ENCODE data around the gene CSMD2.
"Not testable (repeated sequence)": the region's sequence is repeated elsewhere in the genome, so short reads cannot be mapped to it uniquely, and the experiment has no call there.

CSMD2 gene

DNA sequence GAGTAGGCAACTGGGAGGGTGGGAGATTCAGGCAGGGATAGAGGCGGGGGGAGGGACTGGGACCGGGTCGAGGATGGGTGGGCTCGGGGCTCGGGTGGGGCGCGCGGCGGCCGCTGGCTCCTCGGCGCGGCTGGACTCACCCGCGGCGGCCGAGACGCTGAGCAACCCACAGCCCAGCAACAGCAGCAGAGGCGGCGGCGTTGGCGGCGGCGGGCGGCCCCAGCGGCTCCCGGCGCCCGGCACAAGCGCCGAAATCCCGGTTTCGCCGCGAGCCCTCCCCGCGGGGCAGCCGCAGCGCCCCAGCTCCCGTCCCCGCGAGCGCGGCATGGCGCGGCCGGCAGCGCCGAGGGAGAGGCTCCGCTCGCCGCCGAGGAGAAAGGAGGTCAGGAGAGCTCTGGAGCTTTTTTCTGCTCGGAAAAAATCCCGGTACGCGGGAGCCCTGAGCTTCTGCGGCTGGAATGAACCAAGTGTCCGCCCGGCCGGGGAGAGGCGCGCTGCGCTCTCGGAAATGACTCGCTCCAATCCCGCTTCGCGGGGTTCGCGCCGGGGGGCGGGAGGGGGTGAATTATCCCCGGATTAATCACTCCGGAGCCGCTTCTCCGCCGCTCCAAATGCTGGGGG is at the start of gene CSMD2:
CSMD2 (minus strand) TSS at position 460 of the 621 bp plus-strand sequence; CDS start at position 327, 133 bp downstream.
- peak; percentile 6 for DNase-seq

DNA sequence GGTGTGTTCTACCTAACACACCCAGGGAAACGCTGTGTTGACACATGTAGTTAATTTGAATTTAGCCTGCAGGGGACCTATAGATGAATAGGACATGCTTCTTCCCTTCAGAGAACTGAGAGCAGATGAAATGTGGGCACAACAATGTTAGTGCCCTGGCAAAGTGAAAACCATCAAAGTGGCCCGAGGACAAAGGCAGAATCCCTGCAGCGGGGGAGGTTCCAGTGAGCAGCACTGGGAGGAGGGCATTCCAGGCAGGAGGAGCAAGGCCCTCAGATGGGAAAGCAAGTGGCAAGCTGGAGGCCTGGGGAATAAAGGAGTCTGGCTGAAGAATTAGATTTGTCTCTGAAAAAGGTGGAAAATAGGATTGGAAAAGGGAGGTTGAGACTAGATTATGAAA is 48.9 kb upstream of the CSMD2 start:
- DNase-seq = no peak

DNA sequence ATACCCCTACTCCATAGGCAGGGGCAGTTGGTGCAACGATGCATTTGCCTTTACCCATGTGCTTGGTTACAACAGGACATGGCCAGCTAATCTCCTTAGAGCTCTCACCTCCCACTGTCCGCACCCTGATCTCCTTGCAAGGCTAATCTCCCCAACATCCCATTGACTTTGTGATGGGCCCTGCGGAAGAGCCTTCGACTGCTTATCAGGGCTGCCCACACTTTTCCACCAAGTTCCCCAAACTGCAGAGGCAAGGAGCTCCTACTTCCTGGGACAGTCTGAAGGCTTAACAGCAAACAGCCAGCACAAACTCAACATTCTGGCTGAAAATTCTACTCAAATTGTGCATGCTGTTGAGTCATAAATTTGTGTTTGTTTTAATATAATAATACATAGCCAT is 47.6 kb upstream of the CSMD2 start:
- DNase-seq = no peak

DNA sequence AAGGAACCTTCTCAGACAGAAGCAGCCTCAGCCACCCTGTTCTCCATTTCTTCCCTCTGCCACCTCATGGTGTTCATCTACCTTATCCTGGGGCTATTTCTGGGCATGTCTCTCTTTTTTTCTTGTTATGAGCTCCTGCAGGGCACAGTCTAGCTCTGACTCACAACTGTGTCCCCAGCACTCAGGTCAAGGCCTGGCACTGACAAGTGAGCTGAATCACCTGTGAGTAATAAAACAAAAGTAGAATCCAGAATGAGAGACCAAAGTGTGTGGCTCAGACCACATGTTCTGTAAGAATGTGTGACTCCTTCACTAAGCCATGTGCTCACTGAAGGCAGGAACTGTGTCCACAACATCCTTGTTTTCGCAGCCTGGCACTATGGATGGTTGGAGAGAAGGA is 34.9 kb upstream of the CSMD2 start:
- DNase-seq = no peak

DNA sequence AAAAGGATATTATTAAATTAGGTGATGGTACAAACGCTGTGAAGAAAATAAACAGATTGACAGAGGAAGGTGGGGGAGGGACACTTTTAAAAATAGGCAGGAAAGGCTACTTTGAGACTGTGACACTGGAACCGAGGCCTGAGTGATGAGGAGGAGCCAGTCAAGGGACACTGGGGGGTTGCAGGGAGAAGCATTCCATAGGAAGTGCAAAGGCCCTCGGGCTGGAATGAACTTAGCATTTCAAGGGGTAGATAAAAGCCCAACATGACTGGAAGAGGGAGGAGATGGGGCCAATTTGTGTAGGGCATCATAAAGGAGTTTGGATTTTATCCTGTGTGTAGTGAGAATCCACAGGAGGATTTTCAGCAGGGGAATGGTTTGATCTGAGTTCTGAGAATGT is 27.6 kb upstream of the CSMD2 start:
- DNase-seq = no peak

DNA sequence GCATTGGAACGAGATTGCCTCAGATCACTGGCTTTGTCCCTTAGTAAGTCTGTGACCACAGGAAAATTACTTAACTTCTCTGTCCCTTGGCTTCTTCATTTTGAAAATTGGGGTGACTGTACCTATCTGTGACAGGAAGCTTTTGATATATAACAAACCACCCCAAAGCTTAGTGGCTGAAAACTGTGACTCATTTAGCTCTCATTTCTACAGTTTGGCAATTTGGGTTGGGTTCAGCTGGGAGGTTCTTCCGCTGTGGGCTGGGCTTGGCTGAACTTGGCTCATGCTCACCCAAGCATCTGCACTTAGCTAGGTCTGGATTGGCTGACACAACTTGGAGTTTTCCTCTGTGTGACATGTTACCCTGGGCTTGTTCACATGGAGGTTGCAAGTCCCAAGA is 25.7 kb upstream of the CSMD2 start:
- DNase-seq = no peak

DNA sequence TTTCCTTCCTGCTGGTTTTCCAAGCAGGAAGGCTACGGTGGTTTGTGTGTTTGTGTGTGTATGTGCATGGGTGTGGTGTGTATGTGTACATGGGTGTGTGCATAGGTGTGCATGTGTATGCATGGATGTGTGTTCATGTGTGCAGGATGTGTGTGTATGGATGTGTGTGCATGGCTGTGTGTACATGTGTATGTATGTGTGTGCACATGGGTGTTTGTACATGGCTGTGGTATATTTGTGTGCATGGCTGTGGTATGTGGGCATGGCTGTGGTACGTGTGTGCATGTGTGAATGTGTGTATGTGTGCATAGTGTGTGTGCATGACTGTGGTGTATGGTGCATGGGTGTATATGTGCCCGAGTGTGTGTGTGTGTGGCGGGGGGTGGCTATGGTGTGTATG is 24.0 kb upstream of the CSMD2 start:
- no peak for DNase-seq

DNA sequence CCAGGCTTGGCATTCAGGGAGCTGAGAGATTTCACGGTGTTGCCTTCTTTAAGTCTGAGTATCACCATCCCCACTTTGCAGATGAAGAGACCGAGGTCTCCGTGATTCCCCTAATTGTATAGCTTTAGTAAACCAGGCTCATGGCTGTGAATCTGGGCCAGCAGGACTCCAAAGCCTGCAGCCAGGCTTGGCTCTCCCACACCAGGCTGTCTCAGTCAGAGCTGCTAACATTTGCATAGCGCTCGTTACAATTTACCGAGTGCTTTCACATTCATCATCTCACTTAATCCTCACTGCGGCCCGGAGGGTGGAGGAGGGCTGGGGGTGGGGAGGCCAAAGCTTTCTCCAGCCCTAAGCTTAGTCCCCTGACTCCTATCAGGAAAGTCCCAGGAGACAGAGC is 23.4 kb upstream of the CSMD2 start:
- no peak for DNase-seq

DNA sequence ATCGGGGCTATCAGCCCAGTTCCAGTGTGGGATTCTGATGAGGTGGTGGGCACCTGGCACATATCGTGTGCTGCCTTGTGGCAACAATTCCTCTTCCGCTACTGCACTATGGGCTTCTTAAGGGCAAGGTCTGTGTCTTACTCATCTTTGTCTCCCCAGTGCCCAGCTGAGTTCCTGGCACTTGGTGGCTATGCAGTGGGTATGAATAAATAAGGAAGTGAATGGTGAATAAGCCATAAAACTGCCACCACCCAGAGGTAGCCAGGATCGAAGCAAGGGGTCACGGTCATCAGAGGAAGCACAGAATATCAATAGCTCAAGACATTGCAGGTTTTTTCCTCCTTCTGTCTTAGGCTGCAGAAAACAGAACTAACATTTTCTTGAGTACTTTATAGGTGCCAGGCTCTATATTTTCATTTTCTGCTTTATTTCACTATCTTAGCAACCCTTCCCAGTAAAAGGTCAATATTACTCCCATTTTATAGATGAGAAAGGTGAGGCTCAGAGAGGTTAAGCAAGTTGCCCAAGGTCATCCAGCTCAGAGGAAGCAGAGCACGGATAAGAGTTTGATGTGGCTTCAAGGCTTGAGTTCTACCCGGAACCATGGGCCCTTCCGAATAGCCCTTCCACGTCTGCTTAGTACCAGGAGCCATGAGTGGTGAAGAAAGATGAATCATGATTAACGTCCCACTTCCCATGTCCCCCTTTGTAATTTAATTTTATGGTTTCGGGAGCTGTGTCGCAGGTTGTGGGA is 21.9 kb upstream of the CSMD2 start:
- DNase-seq = no peak

DNA sequence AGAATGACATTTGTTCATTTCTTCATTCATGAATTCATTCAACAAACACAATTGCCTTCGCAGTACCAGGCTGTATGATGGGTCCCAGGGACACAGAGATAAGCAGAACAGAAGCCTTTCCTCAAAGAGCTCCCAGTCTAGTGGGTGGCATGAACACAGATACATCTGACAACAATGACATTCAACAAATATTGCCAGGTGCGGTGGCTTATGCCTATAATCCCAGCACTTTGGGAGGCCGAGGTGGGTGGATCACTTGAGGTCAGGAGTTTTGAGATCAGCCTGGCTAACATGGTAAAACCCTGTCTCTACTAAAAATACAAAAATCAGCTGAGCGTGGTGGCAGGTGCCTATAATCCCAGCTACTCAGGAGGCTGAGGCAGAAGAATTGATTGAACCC is 18.4 kb upstream of the CSMD2 start:
- not testable (repeated sequence) for DNase-seq

DNA sequence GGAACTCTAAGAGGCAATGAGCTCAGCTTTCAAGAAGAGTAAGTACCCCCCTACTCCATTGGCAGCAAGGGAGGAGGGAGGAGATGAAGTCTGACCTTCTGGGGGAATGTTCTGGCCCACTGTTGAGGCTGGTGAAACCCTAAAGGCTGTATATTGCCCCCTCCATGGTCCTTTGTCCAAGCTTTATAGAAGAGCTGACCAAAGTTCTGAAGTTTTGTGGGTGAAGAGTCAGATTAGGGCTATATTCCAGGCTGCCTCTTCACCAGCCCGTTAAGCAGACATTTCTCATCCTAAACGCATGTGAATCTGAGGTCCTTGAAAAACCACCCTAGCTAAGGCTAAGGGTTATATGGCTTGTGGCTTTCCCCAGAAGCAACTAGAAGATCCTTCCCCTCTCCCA is 13.0 kb upstream of the CSMD2 start:
- DNase-seq = no peak

DNA sequence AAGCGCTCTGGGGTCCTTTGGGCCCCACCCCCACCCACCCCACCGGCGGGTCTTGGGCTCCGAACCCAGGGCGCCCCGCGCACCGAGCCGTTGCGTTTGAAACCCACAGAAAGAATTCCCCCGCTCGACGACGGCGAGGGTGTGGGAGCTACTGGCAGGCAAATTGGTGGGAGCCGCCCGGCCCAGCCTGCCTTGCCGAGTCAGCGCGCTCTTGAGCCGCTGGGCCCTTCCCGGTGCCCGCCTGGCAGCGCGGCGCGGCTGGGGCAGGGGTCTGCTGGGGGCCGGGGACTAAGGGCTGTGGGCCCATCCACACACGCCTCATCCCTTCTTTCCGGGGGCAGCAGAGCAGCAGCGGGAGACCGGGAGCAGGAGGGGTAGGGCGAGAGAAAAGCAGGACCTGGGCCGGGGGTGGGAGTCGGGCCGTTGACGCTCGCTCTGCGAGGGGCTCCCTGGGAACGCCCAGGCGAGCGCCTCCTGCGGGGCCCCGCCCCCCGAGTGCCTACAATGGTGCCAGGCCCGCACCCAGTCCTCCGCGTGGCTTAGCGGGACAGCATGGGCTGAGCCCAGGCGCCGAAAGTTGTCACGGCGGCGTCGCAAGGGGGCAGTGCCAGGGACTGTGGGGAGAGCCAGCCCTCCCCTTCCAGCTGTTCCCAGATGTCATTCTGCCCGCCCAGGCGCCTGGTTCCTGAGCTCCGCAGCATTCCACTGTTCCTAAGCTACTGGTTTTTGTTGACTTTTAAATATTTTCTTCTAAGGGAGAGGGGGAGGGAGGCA is 12.0 kb upstream of the CSMD2 start, which contains the start of gene C1orf94:
C1orf94 (plus strand) TSS at position 78 of the 774 bp plus-strand sequence. CDS start 883 bp downstream, outside the sequence.
- no peak for DNase-seq

DNA sequence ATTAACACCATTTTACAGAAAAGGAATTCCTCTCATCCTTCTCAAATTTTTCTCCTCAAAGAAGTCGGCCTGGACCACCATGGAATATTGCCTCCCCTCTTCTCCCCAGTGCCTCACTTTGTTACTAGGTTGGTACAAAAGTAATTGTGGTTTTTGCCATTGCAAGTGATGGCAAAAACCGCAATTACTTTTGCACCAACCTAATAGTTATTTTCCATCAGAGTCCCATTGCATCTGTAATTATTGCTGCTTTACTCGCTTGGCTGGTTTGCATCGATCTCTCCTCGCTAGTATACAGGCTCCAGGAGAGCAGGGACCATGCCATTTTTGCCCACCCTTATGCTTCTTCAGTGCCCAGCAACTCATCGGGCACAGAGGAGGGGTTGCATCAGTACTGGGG is 10.7 kb upstream of the CSMD2 start:
- no peak for DNase-seq

DNA sequence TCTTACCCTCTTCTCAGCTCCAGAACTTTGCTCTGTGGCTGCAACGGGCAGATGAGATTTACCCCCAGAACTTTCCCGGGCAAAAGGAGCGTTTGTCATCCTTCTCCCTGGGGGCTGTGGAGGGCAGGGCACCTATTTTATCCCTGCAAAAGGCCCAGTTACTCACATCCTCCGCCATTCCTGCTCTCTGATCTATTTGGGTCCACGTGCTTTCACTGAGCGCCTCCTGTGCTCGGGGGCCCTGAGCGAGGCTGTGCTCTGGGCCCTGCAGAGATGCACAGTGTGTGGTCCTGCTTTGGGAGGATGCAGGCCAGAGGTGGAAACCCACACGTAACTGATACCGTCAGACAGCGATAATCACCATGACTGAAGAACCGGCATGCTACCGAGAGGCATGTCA is 2.4 kb upstream of the CSMD2 start:
- DNase-seq = no peak

DNA sequence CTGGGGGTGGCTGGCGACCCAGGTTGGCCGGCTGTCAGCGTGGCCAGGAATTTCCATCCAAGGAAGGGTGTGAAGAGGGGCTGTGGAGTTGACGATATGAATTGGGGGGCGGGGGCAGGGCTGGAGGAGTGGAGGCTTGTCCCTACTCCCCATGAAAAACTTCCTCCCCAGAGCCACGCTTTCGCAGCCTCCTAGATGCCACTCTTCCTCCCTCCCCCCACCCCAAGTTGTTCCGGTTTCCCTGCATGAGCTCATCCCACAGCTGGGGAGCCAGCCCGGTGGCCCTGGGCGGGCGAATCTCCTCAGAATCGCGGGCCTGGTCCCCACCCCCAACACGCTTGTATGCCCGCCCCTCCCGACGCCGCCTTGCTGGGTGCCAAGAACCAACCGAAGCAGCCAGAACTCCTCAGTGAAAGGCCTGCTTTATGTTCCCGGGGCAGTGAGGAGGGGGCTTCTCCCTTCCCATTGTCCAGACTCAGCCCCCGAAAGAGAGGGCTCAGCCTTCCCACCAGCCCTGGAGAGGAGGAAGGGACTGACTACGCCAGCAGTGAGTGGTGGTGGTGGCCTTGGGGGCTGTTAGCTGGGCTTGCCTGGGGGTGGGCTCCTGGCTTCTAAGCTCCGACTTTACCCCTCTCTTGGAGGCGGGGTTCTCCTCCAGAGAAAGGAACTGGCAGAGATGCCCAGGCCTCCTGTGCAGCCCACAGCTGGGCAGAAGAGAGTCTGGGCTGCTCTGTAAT is 1.8 kb upstream of the CSMD2 start:
- DNase-seq = peak; percentile 2

DNA sequence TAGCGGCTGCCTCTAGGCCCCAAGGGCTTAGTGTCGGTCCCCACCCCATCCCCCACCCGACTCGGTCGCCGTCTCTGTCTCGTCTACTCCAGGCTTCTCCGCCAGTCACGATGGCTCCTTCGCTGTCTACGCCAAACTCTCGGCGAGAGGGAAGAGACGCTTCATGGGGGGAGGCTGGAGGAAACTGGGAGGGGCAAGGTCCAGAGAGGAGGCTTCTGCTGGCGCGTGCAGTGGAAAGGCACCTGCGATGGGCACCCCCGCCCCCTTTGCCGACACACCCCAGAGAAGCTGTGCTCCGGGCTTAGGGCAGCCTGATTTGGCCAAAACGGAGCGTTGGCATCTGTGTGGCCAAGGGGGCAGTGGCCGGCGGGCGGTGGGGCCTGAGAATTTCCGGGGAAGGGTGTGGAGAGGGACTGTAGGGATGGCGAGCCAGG is 1.2 kb upstream of the CSMD2 start:
- DNase-seq = no peak

DNA sequence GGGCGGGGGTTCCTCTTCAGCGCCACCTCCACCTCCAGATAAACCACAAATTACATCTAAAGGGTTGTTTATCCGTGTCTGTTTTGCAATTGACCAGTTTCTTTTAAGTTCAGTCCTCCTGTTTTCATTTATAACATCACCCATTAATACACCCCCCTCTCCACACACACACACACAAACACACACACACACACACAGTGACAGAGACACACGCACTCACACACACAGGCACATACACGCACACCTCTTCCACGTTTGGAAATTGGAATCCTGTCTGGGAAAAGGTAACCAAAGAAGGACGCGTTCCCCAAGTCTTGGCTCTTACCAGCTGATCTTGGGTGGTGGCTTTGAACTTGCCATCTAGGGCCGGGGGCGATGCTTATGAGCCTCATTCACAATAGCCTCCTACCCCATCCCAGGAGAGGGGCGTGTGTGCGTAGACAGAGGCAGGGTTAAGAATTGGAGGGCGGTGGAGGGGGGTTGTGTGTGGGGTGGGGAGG is 442 bp upstream of the CSMD2 start:
- DNase-seq = no peak

DNA sequence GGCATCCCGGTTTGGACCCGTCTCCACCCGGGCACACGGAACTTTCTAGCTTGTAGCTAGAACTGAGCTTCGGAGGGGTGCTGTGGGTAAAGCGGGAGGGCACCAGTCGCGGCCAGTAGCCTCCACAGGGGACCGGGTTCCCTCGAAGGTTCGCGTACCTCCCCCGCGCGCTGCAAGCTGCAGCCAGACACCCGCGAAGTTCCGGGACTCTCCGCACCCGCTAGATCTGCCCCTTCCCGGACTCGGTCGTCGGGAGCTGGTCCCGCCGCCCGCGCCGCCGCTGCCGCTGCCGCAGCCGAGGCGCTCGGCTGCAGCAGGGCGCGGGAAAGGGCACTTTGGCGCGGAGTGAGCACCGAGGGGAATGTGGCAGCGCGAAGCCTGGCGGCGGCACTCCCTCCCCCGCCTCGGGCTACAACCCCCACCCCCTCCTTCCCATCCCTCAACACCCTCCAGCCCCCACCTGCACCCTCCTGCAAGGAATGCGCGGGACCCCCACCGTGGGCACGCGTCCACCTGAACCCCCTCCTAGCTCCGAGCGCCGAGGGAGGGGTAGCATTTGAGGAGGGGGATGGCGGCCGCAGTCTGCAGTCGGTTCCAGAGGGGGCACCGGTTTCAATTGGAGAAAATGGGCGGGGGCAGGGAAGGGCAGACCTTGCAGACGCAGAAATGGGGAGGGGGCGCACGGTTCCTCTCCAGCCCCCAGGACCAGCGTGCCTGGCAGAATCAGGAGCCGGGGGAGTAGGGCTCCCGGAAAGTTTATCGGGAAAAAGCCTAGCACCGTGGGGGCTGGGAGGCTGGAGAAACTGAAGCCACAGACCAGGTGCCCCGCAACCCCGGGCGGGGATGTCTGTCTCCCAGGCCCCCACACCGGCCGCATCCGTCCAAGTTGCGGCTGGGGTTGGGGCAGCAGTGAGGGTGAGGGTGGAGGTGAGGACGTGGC is 968 bp downstream of the CSMD2 start:
- DNase-seq = peak; percentile 24

DNA sequence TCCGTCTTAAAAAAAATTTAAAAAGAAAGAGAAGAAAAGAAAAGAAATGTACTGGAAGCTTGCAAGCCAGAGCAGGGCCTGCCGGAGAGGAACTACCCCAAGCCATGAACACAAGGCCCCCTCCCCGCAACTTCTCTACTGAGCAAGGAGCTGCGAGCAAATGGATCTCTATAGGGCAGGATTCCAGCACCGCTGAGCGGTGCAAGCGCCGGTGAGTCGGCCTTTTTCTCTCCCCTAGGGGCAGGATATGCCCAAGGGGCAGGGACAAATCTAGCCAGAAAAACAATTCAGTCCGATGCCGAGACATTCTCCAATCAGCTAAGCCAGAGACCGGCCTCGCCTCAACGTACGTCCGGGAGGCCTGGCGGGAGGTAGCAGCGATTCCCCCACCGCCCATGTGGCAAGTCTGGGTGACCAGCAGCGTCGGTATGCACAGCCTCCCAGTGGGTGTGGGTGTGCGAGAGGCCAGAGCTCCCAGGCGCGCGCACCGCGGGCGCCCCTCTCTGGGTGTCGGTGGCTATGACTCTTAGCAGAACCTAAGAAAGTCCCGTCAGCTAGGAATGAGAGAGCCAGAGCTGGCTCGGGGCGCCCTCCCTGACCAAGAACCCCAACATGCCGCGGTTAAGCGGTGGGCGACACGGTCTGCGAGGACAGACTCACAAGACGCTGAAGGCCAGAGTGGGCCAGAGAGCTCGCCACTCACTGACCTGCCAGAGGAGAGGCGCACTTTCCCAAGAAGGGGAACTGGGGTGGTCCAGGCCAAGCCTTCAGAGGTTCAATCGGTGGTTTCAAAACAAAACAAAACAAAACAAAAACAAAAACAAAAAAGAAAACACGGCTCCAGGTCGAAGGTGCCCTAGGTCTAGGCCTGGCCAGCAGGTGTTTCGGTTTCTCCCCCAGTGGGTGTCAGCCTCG is 1.9 kb downstream of the CSMD2 start:
- DNase-seq = peak; percentile 57

DNA sequence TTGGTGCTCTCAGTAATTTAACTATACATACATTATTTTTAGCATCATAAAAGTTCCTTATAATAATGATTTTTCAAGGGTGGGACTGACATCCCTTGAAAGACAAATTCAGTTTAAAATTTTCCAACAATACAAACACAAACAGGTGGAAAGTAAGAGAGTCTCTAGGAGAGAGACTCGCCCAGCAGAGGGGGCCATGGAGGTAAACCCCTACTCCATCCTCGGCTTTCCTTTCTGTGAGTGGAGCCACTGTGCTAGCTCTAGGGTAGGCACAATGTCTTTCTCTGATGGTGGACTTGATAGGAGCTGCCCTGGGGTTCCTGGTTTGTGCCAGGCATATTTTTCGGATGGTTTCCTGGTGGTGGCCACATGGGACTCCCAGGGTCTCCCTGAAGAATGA is 8.3 kb downstream of the CSMD2 start:
- no peak for DNase-seq

DNA sequence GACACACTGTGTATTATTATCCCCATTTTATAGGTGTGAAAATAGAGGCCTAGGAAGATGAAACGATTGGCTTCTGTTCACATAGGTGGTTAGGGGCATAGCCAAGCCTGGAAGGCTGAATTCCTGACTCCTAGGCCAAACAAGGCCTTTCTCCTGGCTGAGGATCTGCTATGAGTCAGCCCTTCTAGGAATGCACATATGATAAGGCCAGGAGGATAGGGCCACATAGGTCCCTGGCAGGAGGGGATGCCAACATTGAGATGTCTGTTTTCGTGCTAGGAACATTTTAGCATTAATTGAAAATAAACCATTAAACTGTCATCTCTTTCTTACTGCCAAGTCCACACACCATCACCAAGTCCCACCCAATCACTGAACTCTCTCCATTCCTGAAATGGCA is 9.2 kb downstream of the CSMD2 start:
- no peak for DNase-seq
